ENCODE data around the gene PHF1. TPM values are rescaled to one million over a fixed set of nuclear protein-coding genes. Genes with fewer than 3 reads are reported as not detected.

Gene PHF1
- total RNA-seq, 1 experiment from 2014 or later = 14.3 TPM

GRCh38 chr6:33430991-33431879, 20.4 kb downstream of the PHF1 start:
- peak; percentile 76 for DNase-seq (ENCODE audit: low read depth)

DNA sequence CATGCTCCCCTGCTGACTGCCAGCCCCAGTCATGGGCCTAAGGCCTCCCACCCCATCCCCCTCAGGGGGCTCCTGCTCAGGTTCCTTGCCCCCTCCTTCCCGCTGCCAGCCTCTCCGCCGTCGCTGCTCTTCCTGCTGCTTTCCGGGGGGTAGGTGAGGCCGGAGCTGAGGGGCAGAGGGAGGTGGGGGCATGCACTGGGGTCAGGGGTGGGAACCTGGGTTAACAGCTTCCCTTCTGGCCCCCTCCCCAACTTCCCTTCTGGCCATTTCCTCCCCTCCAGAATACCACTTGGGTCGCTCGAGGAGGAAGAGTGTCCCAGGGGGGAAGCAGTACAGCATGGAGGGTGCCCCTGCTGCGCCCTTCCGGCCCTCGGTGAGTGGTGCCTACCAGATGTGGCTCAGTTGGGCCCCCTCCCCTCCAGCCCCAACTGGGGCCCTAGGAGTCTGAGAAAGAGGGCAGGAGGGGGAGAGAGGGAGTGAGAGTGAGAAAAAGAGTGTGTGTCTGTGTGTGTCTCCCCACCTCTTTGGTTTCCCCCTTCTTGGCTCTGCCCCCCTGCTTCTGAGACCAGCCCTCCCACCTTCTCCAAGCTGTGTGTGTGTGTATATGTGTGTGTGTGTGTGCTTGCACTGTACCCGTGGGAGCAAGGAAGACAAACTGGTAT, 21.2 kb downstream of the PHF1 start:
- DNase-seq (ENCODE audit: low read depth) = no peak

- DNase-seq (ENCODE audit: low read depth) = no peak
Observed at GRCh38 chr6:33432546-33432945, 21.7 kb downstream of the PHF1 start.

GRCh38 chr6:33433001-33433543, 22.3 kb downstream of the PHF1 start:
- no peak for DNase-seq (ENCODE audit: low read depth)

GRCh38 chr6:33433544-33434191, 22.9 kb downstream of the PHF1 start:
- DNase-seq (ENCODE audit: low read depth) = no peak

GRCh38 chr6:33434961-33435360, 24.1 kb downstream of the PHF1 start:
- DNase-seq (ENCODE audit: low read depth) = no peak

GRCh38 chr6:33437666-33438065, 26.9 kb downstream of the PHF1 start:
- no peak for DNase-seq (ENCODE audit: low read depth)

GRCh38 chr6:33438978-33439594, 28.3 kb downstream of the PHF1 start:
- DNase-seq (ENCODE audit: low read depth) = no peak

GRCh38 chr6:33439956-33440648, 29.3 kb downstream of the PHF1 start:
- no peak for DNase-seq (ENCODE audit: low read depth)

GRCh38 chr6:33440649-33441309, 30.0 kb downstream of the PHF1 start:
- no peak for DNase-seq (ENCODE audit: low read depth)

DNA sequence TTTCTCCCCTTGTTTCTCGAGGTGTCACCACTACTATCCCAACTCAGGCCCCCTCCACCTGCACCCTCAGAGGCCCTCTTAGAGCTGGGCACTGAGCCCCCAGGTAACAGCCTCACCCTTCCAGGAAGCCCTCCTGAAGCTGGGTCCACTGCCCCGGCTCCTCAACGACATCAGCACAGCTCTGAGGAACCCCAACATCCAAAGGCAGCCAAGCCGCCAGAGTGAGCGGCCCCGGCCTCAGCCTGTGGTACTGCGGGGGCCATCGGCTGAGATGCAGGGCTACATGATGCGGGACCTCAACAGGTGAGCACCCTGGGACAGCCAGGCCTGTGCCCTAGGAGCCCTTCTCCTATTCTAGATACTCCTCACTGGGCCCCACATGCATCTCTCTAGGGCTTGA, 30.6 kb downstream of the PHF1 start:
- DNase-seq (ENCODE audit: low read depth) = no peak

DNA sequence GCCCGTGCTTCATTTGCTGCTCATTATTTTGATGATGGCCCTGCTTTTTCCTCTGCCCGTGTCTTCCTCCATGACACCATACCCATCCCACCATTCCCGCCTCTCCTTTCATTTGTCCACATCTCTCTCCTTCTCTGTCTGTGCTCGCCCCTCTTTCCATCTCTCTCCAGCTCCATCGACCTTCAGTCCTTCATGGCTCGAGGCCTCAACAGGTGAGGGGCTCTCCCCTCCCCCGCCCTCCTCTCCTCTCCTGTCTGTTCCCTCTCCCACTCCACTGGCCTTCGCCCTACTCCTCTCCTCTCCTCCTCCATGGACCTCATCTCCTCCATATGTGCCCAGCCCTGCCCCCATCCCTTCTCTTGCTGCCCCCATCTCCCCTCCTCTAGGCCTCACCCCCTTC, 31.5 kb downstream of the PHF1 start:
- DNase-seq (ENCODE audit: low read depth) = no peak

DNA sequence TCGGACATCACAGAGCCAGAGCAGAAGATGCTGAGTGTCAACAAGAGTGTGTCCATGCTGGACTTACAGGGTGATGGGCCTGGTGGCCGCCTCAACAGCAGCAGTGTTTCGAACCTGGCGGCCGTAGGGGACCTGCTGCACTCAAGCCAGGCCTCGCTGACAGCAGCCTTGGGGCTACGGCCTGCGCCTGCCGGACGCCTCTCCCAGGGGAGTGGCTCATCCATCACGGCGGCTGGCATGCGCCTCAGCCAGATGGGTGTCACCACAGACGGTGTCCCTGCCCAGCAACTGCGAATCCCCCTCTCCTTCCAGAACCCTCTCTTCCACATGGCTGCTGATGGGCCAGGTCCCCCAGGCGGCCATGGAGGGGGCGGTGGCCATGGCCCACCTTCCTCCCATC, 32.2 kb downstream of the PHF1 start:
- DNase-seq (ENCODE audit: low read depth) = no peak

GRCh38 chr6:33443619-33444504, 33.0 kb downstream of the PHF1 start:
- DNase-seq (ENCODE audit: low read depth) = no peak

DNA sequence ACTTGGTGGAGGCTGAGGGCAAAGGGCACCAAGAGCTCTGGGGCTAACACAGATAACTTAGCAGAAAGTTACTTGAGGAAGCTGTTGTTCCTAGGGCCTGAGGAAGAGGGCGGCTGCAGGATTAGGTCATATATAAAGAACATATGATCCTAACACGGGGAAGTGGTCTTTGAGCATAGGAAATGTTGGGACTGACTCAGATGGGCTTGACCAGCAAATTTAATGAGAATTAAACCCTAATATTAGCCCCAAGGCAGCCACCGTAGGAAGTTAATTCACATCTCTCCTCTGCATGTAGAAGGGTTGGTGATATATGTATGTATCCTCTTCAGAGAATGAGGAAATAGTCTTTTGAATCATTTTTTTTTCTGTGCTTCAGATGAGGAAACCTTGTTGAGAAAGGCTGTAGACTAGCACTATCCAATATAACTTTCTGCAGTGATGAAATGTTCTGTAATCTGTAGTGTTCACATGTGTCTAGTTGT, 34.3 kb downstream of the PHF1 start:
- DNase-seq (ENCODE audit: low read depth) = no peak

DNA sequence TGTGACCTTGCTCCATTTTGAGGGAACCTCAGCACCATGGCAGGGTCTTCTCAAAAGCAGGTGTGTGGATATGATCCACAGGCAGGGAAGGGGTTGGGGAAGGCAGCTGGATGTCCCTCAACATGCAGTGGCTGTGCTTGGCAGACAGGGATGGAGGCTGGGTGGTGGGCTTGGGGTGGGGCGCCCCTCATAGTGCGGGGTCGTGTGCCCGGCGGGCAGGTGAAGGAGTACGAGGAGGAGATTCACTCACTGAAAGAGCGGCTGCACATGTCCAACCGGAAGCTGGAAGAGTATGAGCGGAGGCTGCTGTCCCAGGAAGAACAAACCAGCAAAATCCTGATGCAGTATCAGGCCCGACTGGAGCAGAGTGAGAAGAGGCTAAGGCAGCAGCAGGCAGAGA, 35.5 kb downstream of the PHF1 start:
- no peak for DNase-seq (ENCODE audit: low read depth)

DNA sequence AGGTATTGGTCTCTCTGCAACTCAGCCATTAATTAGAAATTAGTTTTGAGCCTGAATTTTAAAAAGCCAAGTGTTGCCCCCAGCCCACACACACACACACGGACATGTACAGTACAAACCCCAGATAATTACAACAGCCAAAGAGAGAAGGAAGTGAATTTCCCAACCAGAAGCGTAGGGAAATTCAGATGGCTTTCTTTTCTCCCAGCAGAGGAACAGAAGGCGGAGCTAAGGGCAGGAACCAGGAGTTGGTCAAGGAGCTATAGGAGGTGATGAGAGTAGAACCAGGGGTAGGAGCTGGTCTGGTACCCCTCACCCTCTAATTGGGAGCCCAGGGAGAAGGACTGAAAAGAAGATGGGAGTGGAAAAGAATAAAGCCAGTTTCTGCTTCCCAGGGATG, 39.6 kb downstream of the PHF1 start:
- DNase-seq (ENCODE audit: low read depth) = no peak

GRCh38 chr6:33451606-33452005, 40.8 kb downstream of the PHF1 start:
- no peak for DNase-seq (ENCODE audit: low read depth)

GRCh38 chr6:33452496-33452895, 41.7 kb downstream of the PHF1 start:
- DNase-seq (ENCODE audit: low read depth) = no peak

All from Daoy (cell line).